ENCODE results near the gene PITPNM3.

- TF ChIP-seq CTCF (IDR thresholded peaks at IDR 0.05) (no peak), POLR2A (IDR thresholded peaks at IDR 0.05) (no peak)
Observed at GRCh38 chr17:6472517-6472916, 83.8 kb downstream of the PITPNM3 start.

Data from heart left ventricle (tissue), 13 donors.